ENCODE measurements around the gene ELP1. TPM values are rescaled to one million over a fixed set of nuclear protein-coding genes. Genes with fewer than 3 reads are reported as not detected.
"Not testable (repeated sequence)": the region's sequence is repeated elsewhere in the genome, so short reads cannot be mapped to it uniquely, and the experiment has no call there.

The ELP1 gene
- total and polyA plus RNA-seq, 12 donors: 11.7 to 31.7 (median 23.7) TPM

- Histone ChIP-seq H3K27me3 (no peaks in the 10 kb centered on the region), H3K4me1 (peaks cover 0 to 7% (median 0%) of the 10 kb centered on the region in 9 donors), H3K4me3 (peak overlapping the region in 1 of 10 donors; percentile 7), H3K27ac (no peak overlapping the region), H3K36me3 (no peaks in the 10 kb centered on the region), H3K9me3 (peaks cover 0 to 6% (median 0%) of the 10 kb centered on the region in 11 donors)
- intact Hi-C loops (cut with DNase I): no loop called here
- ATAC-seq (no peak), DNase-seq (no peak)
- no peak for TF ChIP-seq CTCF (IDR thresholded peaks at IDR 0.05)
- 67 to 70% methylated on average over 16 of the region's 16 CpGs for WGBS, 2 donors
Observed at GRCh38 chr9:108842610-108843295, 91.2 kb downstream of the ELP1 start.

GRCh38 chr9:108839561-108839960, 94.4 kb downstream of the ELP1 start:
- DNase-seq; ATAC-seq; H3K27me3 ChIP-seq; H3K9me3 ChIP-seq; intact Hi-C loops (cut with DNase I); H3K27ac ChIP-seq; H3K4me3 ChIP-seq; H3K36me3 ChIP-seq: not testable (repeated sequence)
- 92 to 93% methylated on average over 5 of the region's 5 CpGs for WGBS, 2 donors
- H3K4me1 ChIP-seq: peaks cover 0 to 18% (median 3%) of the 10 kb centered on the region in 9 donors

DNA sequence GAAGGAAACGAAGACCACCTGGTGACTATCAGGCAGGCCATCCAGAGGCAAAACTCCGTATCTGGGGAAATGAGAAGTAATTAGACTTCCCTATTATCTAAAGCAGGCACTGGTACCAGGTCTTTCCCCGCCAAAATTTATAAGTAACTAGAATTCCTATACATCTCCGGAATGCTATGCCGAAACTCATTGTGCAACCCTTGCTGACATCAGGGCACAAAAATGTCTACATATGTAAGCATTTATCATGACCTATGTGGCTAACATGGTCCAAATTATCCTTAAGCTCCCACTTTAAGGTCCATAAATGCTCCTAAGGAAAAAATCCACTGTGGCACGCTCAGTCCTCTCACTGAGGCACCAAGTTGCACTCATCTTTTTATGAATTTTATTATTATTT, 95.9 kb downstream of the ELP1 start:
- intact Hi-C loops (cut with DNase I): no loop called here
- Histone ChIP-seq H3K4me3 (no peak overlapping the region), H3K36me3 (no peaks in the 10 kb centered on the region), H3K27ac (no peak overlapping the region), H3K9me3 (peaks cover 0 to 6% (median 0%) of the 10 kb centered on the region in 11 donors), H3K4me1 (peaks cover 0 to 20% (median 3%) of the 10 kb centered on the region in 9 donors), H3K27me3 (no peaks in the 10 kb centered on the region)
- ATAC-seq (no peak), DNase-seq (no peak)
- TF ChIP-seq CTCF (IDR thresholded peaks at IDR 0.05): no peak
- WGBS, 2 donors: 90 to 96% methylated on average over 6 of the region's 6 CpGs

- TF ChIP-seq CTCF (IDR thresholded peaks at IDR 0.05): no peak
- Histone ChIP-seq H3K9me3 (peaks cover 0 to 6% (median 0%) of the 10 kb centered on the region in 11 donors), H3K27me3 (no peaks in the 10 kb centered on the region), H3K4me1 (peaks cover 0 to 15% (median 3%) of the 10 kb centered on the region in 9 donors), H3K27ac (no peak overlapping the region), H3K4me3 (no peak overlapping the region), H3K36me3 (no peaks in the 10 kb centered on the region)
- ATAC-seq (no peak), DNase-seq (no peak)
- intact Hi-C loops (cut with DNase I): no loop called here
- 74 to 82% methylated on average over 4 of the region's 4 CpGs for WGBS, 2 donors
Observed at GRCh38 chr9:108837530-108837929, 96.4 kb downstream of the ELP1 start.

DNA sequence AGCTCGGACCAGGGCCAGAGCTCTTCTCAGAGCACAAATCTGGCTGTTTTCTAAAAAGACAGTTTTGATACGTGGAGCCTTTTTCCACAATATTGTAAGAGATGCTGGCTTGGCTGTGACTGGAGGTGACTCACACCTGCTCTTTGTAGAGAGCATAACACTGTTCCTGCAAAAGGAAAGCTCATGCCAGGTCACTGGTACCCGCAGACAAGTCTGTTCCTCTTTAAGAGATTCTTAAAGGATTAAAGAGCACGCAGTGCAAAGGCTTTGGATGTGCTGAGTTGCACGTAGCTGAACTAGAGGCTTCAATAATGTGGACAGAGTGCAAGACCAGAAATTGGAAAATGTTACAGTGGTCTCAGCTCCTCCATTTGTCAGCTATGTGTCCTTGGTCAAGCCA, 97.1 kb downstream of the ELP1 start:
- Histone ChIP-seq H3K36me3 (no peaks in the 10 kb centered on the region), H3K9me3 (peaks cover 0 to 6% (median 0%) of the 10 kb centered on the region in 11 donors), H3K27me3 (no peaks in the 10 kb centered on the region), H3K4me3 (no peak overlapping the region), H3K27ac (no peak overlapping the region), H3K4me1 (peaks cover 0 to 13% (median 3%) of the 10 kb centered on the region in 9 donors)
- intact Hi-C loops (cut with DNase I): no loop called here
- DNase-seq (no peak), ATAC-seq (no peak)
- TF ChIP-seq CTCF (IDR thresholded peaks at IDR 0.05): no peak
- WGBS, 2 donors: 64 to 76% methylated on average over 5 of the region's 5 CpGs
